Measurements from ENCODE around the gene KNDC1.
"Not testable (repeated sequence)": the region's sequence is repeated elsewhere in the genome, so short reads cannot be mapped to it uniquely, and the experiment has no call there.

Gene KNDC1

DNA sequence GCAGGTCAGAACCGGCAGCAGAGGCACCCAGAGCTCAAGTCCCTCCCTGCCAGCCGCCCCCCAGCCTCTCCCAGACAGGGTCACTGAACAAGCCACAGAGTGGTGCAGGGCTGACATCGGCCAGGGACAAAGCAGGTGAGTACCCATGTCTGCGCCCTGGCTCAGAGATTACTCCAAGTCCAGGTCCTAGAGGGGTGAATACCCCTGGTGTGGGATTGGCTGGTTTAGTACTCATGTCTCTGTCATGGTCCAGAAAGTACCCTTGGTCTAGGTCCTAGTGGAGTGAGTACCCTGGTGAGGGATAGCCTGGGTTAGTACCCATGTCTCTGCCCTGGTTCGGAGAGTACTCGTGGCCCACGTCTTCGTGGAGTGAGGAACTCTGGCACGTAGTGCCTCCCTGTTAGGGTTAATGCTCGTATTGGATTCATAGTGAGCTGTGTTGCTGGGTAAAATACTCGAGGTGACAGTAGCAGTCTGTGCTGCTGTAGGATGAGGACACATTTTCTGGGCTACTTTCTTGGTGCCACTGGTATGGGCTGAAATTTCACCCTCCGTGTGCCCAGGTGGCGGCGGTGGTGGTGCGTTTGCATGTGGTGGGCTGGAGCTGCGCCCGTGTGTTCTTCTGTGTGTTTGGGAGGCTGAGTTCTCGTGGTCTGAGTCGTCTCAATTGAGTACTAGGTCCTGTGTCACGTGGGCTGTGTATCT is 25.5 kb upstream of the KNDC1 start:
- H3K27me3 ChIP-seq (ENCODE audit: insufficient read depth, low read length): no peaks in the 10 kb centered on the region
- no peak overlapping the region for H3K4me3 ChIP-seq (ENCODE audit: low read length)
- no peaks in the 10 kb centered on the region for H3K36me3 ChIP-seq (ENCODE audit: insufficient read depth, low read length)
- no peak overlapping the region for H3K27ac ChIP-seq (ENCODE audit: low read depth, low read length)
- H3K9ac ChIP-seq (ENCODE audit: low read depth, low read length): no peak overlapping the region
- WGBS: 90% methylated on average over 20 of the region's 20 CpGs
- no peaks in the 10 kb centered on the region for H3K9me3 ChIP-seq (ENCODE audit: insufficient read depth, low read depth, low read length)
- no peaks in the 10 kb centered on the region for H3K4me1 ChIP-seq (ENCODE audit: insufficient read depth, low read length)

DNA sequence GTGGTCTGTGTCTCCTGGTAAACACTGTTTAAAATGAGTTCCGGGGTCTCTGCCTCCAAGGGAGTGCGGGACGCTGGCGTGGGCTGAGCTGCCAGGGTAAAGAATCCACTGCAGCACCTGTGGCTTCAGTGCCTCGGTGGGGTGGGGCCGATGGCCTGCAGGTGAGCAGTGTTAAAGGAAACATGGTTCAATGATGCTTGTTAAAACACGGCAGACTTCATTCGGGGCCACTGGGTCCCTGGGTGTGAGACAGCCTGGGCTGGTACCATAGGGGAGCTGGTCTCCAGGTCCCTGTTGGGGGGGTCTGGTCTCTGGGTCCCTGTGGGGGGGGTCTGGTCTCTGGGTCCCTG is 24.9 kb upstream of the KNDC1 start:
- Histone ChIP-seq H3K9ac (ENCODE audit: low read depth, low read length) (no peak overlapping the region), H3K4me3 (ENCODE audit: low read length) (no peak overlapping the region), H3K4me1 (ENCODE audit: insufficient read depth, low read length) (no peaks in the 10 kb centered on the region), H3K9me3 (ENCODE audit: insufficient read depth, low read depth, low read length) (no peaks in the 10 kb centered on the region), H3K36me3 (ENCODE audit: insufficient read depth, low read length) (no peaks in the 10 kb centered on the region), H3K27me3 (ENCODE audit: insufficient read depth, low read length) (no peaks in the 10 kb centered on the region), H3K27ac (ENCODE audit: low read depth, low read length) (no peak overlapping the region)
- WGBS: 86% methylated on average over 8 of the region's 8 CpGs

DNA sequence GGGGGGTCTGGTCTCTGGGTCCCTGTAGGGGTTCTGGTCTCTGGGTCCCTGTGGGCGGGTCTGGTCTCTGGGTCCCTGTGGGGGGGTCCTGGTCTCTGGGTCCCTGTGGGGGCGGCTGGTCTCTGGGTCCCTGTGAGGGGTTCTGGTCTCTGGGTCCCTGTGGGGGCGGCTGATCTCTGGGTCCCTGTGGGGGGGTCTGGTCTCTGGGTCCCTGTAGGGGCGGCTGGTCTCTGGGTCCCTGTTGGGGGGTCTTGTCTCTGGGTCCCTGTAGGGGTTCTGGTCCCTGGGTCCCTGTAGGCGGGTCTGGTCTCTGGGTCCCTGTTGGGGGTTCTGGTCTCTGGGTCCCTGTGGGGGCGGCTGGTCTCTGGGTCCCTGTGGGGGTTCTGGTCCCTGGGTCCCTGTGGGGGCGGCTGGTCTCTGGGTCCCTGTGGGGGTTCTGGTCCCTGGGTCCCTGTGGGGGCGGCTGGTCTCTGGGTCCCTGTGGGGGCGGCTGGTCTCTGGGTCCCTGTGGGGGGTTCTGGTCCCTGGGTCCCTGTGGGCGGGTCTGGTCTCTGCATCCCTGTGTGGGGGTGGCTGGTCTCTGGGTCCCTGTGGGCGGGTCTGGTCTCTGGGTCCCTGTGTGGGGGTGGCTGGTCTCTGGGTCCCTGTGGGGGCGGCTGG is 22.4 kb upstream of the KNDC1 start:
- not testable (repeated sequence) for H3K4me3 ChIP-seq (ENCODE audit: low read length); H3K4me1 ChIP-seq (ENCODE audit: insufficient read depth, low read length); H3K27me3 ChIP-seq (ENCODE audit: insufficient read depth, low read length); H3K36me3 ChIP-seq (ENCODE audit: insufficient read depth, low read length); H3K9ac ChIP-seq (ENCODE audit: low read depth, low read length); H3K9me3 ChIP-seq (ENCODE audit: insufficient read depth, low read depth, low read length); H3K27ac ChIP-seq (ENCODE audit: low read depth, low read length)
- WGBS: 100% methylated on average over 5 of the region's 12 CpGs

DNA sequence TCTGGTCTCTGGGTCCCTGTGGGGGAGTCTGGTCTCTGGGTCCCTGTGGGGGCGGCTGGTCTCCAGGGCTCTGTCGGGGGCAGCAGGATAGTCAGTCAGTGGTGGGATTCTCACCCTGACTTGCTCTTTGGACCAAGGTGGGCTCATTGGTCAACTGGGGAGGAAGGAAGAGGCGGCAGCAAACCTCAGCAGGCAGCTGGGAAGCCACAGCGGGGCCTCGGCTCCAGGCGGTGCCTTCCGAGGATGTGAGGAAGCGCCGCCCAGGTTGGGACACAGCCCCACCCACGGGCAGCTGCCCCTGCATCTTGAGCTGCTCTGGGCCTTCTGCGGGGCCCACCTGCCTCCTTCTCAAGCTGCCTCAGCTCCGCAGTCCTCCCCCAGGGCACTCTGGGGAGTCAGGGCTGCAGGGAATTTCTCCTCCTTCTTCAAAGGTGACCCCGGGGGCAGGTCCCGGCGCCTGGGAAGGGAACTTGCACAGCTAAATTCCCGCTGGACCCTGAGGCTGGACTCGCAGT is 20.4 kb upstream of the KNDC1 start:
- no peaks in the 10 kb centered on the region for H3K27me3 ChIP-seq (ENCODE audit: insufficient read depth, low read length)
- WGBS: 62% methylated on average over 17 of the region's 17 CpGs
- H3K27ac ChIP-seq (ENCODE audit: low read depth, low read length): no peak overlapping the region
- H3K9me3 ChIP-seq (ENCODE audit: insufficient read depth, low read depth, low read length): no peaks in the 10 kb centered on the region
- H3K9ac ChIP-seq (ENCODE audit: low read depth, low read length): no peak overlapping the region
- no peaks in the 10 kb centered on the region for H3K36me3 ChIP-seq (ENCODE audit: insufficient read depth, low read length)
- H3K4me1 ChIP-seq (ENCODE audit: insufficient read depth, low read length): peaks cover 6% of the 10 kb centered on the region; the same call in 1 of the 2 replicates
- H3K4me3 ChIP-seq (ENCODE audit: low read length): no peak overlapping the region

DNA sequence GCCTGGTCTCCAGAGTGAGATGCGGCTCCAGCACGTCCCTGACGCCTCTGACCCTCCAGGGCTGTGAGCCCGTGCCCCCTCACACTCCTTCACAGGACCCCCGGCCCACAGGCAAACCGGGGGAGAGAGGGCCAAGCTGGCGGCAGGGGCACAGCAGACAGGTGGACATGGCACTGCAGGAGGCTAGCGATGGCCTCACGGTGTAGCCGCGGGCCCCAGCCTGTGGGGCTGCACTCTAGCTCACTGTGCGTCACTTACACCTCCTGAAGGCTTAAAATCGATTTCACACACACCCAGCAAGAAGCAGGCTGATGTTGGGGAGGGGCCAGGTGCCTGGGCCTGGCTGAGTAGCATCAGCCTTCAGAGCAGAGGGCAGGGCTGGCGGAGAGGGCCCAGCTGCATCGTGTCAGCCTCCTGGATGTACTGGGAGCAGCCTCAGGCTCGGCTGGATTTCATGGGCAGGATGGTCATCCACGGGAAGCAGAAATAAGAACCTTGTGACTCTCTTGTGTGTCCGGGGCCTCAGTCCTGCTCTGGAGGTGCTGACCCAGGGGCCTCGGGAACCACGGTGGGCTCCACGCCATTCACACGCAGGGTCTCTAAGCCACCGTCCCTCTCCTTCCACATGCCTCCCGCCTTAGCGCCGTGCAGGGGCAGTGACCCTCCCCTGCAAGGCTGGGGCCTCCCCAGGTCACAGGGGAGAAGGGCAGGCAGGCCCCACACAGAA is 19.4 kb upstream of the KNDC1 start:
- Histone ChIP-seq H3K27ac (ENCODE audit: low read depth, low read length) (no peak overlapping the region), H3K4me1 (ENCODE audit: insufficient read depth, low read length) (peaks cover 10% of the 10 kb centered on the region; the same call in 1 of the 2 replicates), H3K36me3 (ENCODE audit: insufficient read depth, low read length) (no peaks in the 10 kb centered on the region), H3K9me3 (ENCODE audit: insufficient read depth, low read depth, low read length) (no peaks in the 10 kb centered on the region), H3K9ac (ENCODE audit: low read depth, low read length) (no peak overlapping the region), H3K4me3 (ENCODE audit: low read length) (no peak overlapping the region), H3K27me3 (ENCODE audit: insufficient read depth, low read length) (no peaks in the 10 kb centered on the region)
- 90% methylated on average over 26 of the region's 26 CpGs for WGBS

DNA sequence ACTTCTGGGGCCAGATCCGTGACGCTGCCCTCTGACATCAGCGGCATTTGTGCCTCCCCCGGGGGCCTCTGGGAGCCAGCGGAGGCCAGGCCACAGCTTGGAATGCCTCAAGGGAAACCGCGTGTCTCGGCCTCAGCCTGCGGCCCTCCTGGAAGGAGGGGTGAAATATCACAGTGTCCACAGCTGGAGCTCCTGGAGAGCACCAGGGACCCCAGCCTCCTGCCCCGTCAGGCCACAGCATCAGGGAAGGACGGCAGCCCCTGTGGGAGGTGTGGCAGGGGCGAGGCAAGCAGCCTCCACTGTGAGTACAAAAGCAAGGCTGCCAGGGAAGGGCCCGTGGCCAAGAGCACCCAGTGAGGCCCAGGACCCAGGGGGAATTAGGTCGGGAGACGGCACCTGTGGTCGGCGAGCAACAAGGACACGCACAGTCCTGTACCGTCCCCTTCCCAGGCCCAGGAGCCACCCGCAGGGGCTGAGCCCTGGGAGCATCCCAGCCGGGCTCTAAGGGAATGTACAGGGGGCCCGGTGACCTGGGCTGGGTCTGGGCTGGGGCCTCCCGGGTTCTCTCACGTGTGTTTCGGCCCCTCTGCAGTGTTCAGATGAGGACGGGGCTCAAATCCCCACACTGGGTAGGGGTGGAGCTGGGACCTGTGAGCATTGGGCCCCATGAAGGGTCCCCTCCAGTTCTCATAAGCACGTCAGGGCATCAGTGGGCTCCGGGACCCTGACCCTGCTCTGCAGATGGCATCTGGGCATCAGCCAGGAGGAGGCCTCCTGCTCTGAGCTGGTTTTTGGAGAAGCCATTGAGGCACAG is 18.7 kb upstream of the KNDC1 start:
- Histone ChIP-seq H3K36me3 (ENCODE audit: insufficient read depth, low read length) (no peaks in the 10 kb centered on the region), H3K27me3 (ENCODE audit: insufficient read depth, low read length) (no peaks in the 10 kb centered on the region), H3K4me1 (ENCODE audit: insufficient read depth, low read length) (peaks cover 15% of the 10 kb centered on the region; the same call in 1 of the 2 replicates), H3K9ac (ENCODE audit: low read depth, low read length) (no peak overlapping the region), H3K27ac (ENCODE audit: low read depth, low read length) (no peak overlapping the region), H3K4me3 (ENCODE audit: low read length) (no peak overlapping the region), H3K9me3 (ENCODE audit: insufficient read depth, low read depth, low read length) (no peaks in the 10 kb centered on the region)
- WGBS: 91% methylated on average over 28 of the region's 28 CpGs

DNA sequence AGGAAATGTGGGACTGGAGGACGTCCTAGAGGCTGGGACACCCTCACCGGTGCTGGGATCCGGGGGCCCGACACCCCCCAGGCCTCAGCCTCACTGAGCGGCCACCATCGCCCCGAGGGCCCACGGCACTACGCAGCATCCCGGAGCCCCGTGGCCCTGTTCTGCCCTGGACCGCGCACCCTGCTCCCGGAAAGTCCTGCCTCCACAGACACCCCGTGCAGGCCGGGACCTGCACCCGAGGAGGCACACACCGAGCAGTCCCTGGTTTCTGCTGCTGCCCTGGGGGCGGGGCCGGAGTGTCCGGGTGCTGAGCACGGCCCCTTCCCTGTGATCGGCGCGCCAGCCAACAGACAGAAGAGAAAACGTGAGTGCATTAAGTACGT is 18.1 kb upstream of the KNDC1 start:
- 91% methylated on average over 27 of the region's 27 CpGs for WGBS
- no peak overlapping the region for H3K27ac ChIP-seq (ENCODE audit: low read depth, low read length)
- no peak overlapping the region for H3K9ac ChIP-seq (ENCODE audit: low read depth, low read length)
- no peaks in the 10 kb centered on the region for H3K9me3 ChIP-seq (ENCODE audit: insufficient read depth, low read depth, low read length)
- no peaks in the 10 kb centered on the region for H3K36me3 ChIP-seq (ENCODE audit: insufficient read depth, low read length)
- peaks cover 21% of the 10 kb centered on the region; the same call in 1 of the 2 replicates for H3K4me1 ChIP-seq (ENCODE audit: insufficient read depth, low read length)
- no peak overlapping the region for H3K4me3 ChIP-seq (ENCODE audit: low read length)
- no peaks in the 10 kb centered on the region for H3K27me3 ChIP-seq (ENCODE audit: insufficient read depth, low read length)

DNA sequence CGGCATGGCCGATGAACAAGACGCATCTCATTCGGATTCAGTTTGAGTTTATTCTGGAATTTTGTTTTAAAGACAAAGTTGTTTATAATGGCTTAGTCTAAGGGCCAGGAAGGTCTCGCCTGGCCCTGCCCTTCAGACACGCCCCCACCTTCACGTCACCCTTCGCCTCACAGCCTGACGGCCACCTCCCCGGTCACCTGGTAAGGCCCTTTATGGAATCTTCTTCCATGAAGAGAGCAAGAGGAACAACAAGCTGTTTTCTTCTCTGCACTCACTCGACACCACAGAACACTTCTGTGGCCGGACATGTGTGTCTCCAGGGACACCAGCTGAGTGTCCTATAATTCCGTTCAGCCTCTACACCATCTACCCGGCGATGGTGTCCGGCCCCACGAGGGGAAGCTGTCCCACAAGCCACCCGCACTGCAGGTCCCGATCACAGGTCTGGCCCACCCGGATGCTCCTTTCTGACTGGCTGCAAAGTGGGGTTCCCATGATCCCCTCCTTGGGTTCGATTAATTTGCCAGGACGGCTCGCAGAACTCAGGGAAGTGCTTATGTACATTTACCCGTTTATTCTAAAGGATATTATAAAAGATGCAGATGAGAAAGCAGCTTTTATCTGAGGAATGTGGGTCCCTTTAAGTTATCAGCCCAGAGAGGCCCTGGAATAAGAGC is 17.4 kb upstream of the KNDC1 start:
- Histone ChIP-seq H3K27ac (ENCODE audit: low read depth, low read length) (no peak overlapping the region), H3K36me3 (ENCODE audit: insufficient read depth, low read length) (no peaks in the 10 kb centered on the region), H3K4me1 (ENCODE audit: insufficient read depth, low read length) (peaks cover 21% of the 10 kb centered on the region; the same call in 1 of the 2 replicates), H3K9ac (ENCODE audit: low read depth, low read length) (no peak overlapping the region), H3K27me3 (ENCODE audit: insufficient read depth, low read length) (no peaks in the 10 kb centered on the region), H3K4me3 (ENCODE audit: low read length) (no peak overlapping the region), H3K9me3 (ENCODE audit: insufficient read depth, low read depth, low read length) (peaks cover 4% of the 10 kb centered on the region; the same call in 1 of the 2 replicates)
- WGBS: 91% methylated on average over 24 of the region's 24 CpGs

DNA sequence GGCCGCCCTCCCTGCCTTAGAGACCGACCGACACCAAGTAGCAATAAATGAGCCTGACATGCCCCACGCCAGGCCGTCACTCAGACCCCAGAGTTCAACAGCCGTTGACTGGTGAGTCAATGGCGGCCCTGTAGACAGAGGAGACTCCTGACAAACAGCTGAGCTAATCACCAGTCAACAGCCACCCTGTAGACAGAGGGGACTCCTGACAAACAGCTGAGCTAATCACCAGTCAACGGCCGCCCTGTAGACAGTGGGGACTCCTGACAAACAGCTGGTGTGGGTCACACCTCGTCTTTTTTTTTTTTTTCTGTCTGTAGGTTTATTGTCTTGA is 16.9 kb upstream of the KNDC1 start:
- no peak overlapping the region for H3K27ac ChIP-seq (ENCODE audit: low read depth, low read length)
- no peak overlapping the region for H3K9ac ChIP-seq (ENCODE audit: low read depth, low read length)
- no peak overlapping the region for H3K4me3 ChIP-seq (ENCODE audit: low read length)
- H3K4me1 ChIP-seq (ENCODE audit: insufficient read depth, low read length): peaks cover 21% of the 10 kb centered on the region; the same call in 1 of the 2 replicates
- H3K36me3 ChIP-seq (ENCODE audit: insufficient read depth, low read length): no peaks in the 10 kb centered on the region
- WGBS: 83% methylated on average over 10 of the region's 10 CpGs
- H3K27me3 ChIP-seq (ENCODE audit: insufficient read depth, low read length): no peaks in the 10 kb centered on the region
- H3K9me3 ChIP-seq (ENCODE audit: insufficient read depth, low read depth, low read length): peaks cover 9% of the 10 kb centered on the region

DNA sequence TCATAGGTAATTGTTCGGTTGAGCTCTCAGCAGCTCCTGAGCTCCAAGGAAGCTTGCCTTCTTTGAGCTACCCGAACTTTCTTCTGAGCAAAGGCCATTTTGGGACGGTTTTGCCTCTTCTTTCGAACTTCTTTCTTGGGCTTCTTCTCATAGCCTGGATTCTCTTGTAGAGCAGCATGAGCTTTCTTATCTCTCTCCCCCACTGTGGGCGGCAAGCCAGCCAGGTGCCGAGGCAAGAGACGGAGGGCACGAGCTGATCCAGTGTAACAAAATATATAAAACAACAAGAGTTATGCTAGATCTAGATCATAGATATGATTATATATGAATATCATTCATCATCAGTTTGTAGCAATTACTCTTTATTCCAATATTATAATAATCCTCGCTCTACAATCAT is 16.5 kb upstream of the KNDC1 start:
- 87% methylated on average over 5 of the region's 9 CpGs for WGBS
- Histone ChIP-seq H3K27me3 (ENCODE audit: insufficient read depth, low read length) (no peaks in the 10 kb centered on the region), H3K9me3 (ENCODE audit: insufficient read depth, low read depth, low read length) (peaks cover 12% of the 10 kb centered on the region), H3K36me3 (ENCODE audit: insufficient read depth, low read length) (no peaks in the 10 kb centered on the region), H3K4me1 (ENCODE audit: insufficient read depth, low read length) (peaks cover 21% of the 10 kb centered on the region; the same call in 1 of the 2 replicates), H3K9ac (ENCODE audit: low read depth, low read length) (no peak overlapping the region), H3K4me3 (ENCODE audit: low read length) (no peak overlapping the region), H3K27ac (ENCODE audit: low read depth, low read length) (no peak overlapping the region)

All from HUES64 (cell line).